ENCODE measurements around the gene PARVB. TPM values are rescaled to one million over a fixed set of nuclear protein-coding genes. Genes with fewer than 3 reads are reported as not detected.

The PARVB gene
- total and polyA plus RNA-seq, 9 of the 15 experiments (the other 6 are each of a cell fraction or from before 2014, with no cell fraction given) = 1.1 to 59.2 (median 29.2) TPM

GRCh38 chr22:43993072-43993760, 30.9 kb upstream of the PARVB start (continued):
- no peak for TF ChIP-seq ZFX (CRISPR knock-in tag; IDR thresholded peaks at IDR 0.05)
- TF ChIP-seq MECOM (CRISPR knock-in tag; IDR thresholded peaks at IDR 0.05) = no peak
- TF ChIP-seq EZH2 (IDR thresholded peaks at IDR 0.05; ENCODE audit: borderline replicate concordance, low read depth, low read length) = no peak
- TF ChIP-seq DPF2 (IDR thresholded peaks at IDR 0.05) = no peak
- TF ChIP-seq, protein P1, sequence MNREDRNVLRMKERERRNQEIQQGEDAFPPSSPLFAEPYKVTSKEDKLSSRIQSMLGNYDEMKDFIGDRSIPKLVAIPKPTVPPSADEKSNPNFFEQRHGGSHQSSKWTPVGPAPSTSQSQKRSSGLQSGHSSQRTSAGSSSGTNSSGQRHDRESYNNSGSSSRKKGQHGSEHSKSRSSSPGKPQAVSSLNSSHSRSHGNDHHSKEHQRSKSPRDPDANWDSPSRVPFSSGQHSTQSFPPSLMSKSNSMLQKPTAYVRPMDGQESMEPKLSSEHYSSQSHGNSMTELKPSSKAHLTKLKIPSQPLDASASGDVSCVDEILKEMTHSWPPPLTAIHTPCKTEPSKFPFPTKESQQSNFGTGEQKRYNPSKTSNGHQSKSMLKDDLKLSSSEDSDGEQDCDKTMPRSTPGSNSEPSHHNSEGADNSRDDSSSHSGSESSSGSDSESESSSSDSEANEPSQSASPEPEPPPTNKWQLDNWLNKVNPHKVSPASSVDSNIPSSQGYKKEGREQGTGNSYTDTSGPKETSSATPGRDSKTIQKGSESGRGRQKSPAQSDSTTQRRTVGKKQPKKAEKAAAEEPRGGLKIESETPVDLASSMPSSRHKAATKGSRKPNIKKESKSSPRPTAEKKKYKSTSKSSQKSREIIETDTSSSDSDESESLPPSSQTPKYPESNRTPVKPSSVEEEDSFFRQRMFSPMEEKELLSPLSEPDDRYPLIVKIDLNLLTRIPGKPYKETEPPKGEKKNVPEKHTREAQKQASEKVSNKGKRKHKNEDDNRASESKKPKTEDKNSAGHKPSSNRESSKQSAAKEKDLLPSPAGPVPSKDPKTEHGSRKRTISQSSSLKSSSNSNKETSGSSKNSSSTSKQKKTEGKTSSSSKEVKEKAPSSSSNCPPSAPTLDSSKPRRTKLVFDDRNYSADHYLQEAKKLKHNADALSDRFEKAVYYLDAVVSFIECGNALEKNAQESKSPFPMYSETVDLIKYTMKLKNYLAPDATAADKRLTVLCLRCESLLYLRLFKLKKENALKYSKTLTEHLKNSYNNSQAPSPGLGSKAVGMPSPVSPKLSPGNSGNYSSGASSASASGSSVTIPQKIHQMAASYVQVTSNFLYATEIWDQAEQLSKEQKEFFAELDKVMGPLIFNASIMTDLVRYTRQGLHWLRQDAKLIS (CRISPR knock-in tag; IDR thresholded peaks at IDR 0.05) = no peak
- no peak for TF ChIP-seq CC2D1A (IDR thresholded peaks at IDR 0.05)
- no peak for TF ChIP-seq SMARCB1 (IDR thresholded peaks at IDR 0.05; ENCODE audit: insufficient read length, low read depth)
- peak; percentile 70 to 80 for TF ChIP-seq RAD21 (CRISPR knock-in tag; conservative IDR thresholded peaks at IDR 0.05 in 1 of 2, IDR thresholded peaks at IDR 0.05 in 1 of 2)
- TF ChIP-seq ADNP (tag; IDR thresholded peaks at IDR 0.05) = no peak
- no peak for TF ChIP-seq ZNF644 (tag; IDR thresholded peaks at IDR 0.05; ENCODE audit: low read depth)
- no peak for TF ChIP-seq ZNF778 (CRISPR knock-in tag; IDR thresholded peaks at IDR 0.05)
- TF ChIP-seq BRD4 (IDR thresholded peaks at IDR 0.05) = no peak
- peak; percentile 73; the same call in 1 of the 2 replicates for TF ChIP-seq STAG1 (CRISPR knock-in tag; IDR thresholded peaks at IDR 0.05; ENCODE audit: borderline replicate concordance)
- TF ChIP-seq POLR3G (IDR thresholded peaks at IDR 0.05; ENCODE audit: extremely low read depth, insufficient read length, insufficient replicate concordance) = no peak
- no peak for TF ChIP-seq PCBP2 (IDR thresholded peaks at IDR 0.05; ENCODE audit: low read depth, low read length, poor library complexity, severe bottlenecking)
- TF ChIP-seq TSHZ1 (CRISPR knock-in tag; IDR thresholded peaks at IDR 0.05) = no peak
- TF ChIP-seq SPI1 (IDR thresholded peaks at IDR 0.05; ENCODE audit: borderline replicate concordance, low read depth, low read length) = 0 out of 2 replicates have a peak, but pooled peaks have one; percentile 15
- TF ChIP-seq ZNF584 (CRISPR knock-in tag; IDR thresholded peaks at IDR 0.05; ENCODE audit: low read depth) = no peak
- TF ChIP-seq ATF4 (CRISPR knock-in tag; IDR thresholded peaks at IDR 0.05) = no peak
- TF ChIP-seq JUNB (CRISPR knock-in tag; conservative IDR thresholded peaks at IDR 0.05) = no peak
- TF ChIP-seq ZNF197 (CRISPR knock-in tag; IDR thresholded peaks at IDR 0.05; ENCODE audit: low read depth) = no peak
